Measurements from ENCODE around the gene PRKCA.

- peak; percentile 100 for TF ChIP-seq GATA2 (IDR thresholded peaks at IDR 0.05; ENCODE audit: low read depth, low read length)
- peak; percentile 99 for TF ChIP-seq GATA3 (IDR thresholded peaks at IDR 0.05; ENCODE audit: low read depth, low read length)
Observed at GRCh38 chr17:66451188-66452149, 149.1 kb downstream of the PRKCA start.

All from SH-SY5Y (cell line).